Fibroblast of pulmonary artery (primary cell): ENCODE measurements around the gene LRMDA.

Experiments used
- DNase-seq: peaks from one replicate; pipeline ENCODE4 v3.0.0-alpha.2; 2010; ENCODE audit warnings: low read depth
- H3K4me3 ChIP-seq: replicated peaks from 2 replicates; pipeline ENCODE4 v1.5.1; 2011; ENCODE audit warnings: low read depth, mild to moderate bottlenecking, control low read depth, low read length, moderate library complexity
- TF ChIP-seq, protein P1 (sequence below): IDR thresholded peaks from 2 replicates; pipeline ENCODE4 v1.5.1; 2011; ENCODE audit warnings: mild to moderate bottlenecking, control low read depth, low read length, inconsistent platforms; ENCODE audit errors: missing control alignments

The LRMDA gene

DNA sequence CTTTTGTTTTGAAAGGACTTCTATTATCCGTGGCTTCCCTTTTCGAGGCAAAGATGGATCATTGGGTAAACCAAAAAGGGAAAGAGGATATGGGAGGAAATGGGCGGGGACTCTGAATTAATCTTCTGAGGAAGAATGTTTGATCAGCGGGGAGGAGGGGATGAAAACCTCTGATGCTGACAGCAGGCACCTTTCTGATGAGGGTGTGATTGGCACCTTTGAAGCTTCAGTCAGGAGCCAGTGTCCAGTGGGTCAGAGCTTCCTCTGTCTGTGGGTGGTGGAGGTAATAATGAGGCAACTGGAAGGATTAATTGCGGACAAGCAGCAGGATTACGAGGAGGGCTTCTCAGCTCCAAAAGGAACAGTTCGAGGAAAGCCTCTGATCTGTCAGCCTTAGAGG is 877.6 kb downstream of the LRMDA start:
- no peak overlapping the region for H3K4me3 ChIP-seq
- TF ChIP-seq, protein P1, sequence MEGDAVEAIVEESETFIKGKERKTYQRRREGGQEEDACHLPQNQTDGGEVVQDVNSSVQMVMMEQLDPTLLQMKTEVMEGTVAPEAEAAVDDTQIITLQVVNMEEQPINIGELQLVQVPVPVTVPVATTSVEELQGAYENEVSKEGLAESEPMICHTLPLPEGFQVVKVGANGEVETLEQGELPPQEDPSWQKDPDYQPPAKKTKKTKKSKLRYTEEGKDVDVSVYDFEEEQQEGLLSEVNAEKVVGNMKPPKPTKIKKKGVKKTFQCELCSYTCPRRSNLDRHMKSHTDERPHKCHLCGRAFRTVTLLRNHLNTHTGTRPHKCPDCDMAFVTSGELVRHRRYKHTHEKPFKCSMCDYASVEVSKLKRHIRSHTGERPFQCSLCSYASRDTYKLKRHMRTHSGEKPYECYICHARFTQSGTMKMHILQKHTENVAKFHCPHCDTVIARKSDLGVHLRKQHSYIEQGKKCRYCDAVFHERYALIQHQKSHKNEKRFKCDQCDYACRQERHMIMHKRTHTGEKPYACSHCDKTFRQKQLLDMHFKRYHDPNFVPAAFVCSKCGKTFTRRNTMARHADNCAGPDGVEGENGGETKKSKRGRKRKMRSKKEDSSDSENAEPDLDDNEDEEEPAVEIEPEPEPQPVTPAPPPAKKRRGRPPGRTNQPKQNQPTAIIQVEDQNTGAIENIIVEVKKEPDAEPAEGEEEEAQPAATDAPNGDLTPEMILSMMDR = no peak
- DNase-seq = no peak

DNA sequence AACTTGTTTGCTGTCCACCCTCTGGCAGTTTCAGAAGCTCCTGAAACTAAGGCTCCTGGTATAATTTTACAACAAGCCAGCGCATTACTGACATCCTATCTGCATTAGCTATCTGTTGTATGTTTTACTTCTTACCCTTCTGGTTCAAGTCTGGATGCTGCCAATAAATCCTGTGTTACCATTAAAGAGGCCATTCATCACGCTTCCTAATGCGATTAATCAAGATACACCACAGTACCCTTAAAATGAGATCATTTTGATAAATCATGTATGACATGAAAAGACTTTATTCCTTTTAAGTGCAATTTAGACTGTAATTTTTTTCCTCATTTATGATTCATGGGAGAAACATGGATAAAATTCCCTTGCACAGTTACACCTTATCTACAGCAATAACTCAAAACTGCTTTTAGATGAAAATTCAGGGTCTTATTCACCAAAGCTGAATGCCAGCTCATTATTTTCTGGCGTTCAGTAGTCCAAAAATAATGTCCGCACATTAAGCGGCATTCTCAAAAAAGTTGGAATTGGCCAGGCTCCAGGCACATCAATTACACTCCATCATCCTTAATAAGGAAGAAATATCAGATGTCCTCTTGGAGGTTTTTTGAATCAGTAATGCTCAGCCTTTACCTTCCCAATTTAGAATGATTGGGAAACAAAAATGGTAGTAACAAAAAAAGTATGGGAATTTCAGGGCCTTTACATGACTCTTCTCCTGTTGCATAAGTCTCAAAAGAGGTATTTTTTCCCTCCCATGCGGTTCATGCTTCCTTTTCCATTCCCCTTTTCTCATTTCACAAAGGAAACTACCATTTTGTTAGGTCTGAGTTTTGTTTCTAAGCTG is 878.5 kb downstream of the LRMDA start:
- no peak overlapping the region for H3K4me3 ChIP-seq
- DNase-seq = peak; percentile 57
- TF ChIP-seq, protein P1 = no peak

DNA sequence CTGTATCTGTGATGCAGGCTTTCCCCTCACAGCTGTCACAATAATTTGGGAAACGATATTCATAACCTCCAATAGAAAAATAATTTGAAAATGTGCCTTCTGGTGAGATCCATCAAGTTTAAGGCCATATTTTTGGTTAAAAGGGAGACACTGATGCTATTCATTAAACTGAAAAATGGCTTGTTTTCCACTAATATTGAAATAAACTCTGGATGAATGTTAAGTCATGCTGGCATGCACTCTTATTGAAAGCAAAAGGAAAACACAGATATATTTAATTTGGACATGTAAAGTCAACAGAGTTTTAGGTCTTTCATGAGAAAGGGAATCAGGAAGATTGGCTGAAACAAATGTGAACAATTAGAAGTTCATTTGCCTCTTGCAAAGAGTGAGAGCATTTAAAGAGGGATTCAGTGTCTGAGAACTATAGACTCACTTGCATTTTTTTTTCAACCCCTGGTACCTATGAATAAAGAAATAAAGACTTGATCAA is 879.2 kb downstream of the LRMDA start:
- H3K4me3 ChIP-seq = no peak overlapping the region
- TF ChIP-seq, protein P1 = no peak
- no peak for DNase-seq

DNA sequence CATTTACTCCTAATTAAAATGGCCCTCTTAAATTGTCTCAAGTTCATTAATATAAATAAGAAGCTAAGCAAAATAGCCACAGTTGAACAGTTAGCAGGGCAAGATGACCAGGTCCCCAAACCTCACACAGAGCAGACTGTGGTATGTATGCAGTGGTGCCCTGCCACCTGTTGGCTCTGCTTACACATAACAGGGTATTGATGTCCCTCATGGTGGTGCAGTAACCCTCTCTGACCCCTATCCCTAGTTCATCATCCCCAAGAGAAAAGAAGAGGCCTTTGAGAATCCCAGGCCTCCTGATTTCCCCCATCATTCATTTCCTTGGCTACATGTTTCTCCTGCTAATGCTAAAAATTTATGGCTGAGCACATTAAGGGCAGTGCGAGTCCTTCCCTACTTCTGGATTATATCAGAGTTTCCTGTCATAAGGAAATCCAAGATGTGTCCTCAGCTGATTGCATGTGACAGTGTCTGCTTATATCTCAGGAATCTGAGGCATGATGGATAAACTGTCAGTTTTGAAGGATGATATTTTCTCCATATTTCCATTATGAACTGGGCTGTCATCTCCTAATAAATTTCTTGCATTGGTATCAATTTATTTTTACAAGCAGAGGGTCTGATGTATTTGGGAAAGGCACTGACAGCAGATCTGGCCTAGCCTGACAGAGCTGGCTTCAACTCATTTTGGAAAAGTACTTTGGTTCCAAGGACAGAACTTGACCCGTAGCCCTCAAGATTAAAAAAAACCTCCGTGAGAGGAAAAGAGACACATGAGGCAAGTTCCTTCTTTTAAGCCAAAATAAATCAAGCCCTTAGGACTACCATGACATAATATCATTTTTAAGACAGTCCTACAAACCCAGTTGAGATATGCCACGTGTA is 880.6 kb downstream of the LRMDA start:
- no peak overlapping the region for H3K4me3 ChIP-seq
- TF ChIP-seq, protein P1 = peak; percentile 48
- DNase-seq = peak; percentile 39

DNA sequence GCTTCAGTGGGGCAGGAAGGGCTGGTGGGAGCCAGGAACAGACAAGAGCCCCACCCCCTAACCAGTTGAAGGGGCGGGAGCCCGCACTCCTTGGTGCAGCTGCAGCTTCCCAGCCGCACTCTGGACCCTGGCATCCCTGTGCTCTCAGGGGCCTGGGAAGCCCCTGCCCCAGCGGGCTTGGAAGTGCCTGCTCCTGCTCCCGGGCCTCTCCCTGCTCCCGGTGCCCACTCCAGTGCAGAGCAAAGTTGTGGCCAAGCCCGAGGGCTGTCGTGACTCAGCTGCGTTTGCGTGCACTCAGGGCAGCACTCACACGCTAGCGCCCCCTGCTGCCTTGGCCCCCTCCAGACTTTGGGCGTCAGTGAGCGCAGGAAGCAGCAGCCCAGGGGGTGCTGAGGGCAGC is 883.8 kb downstream of the LRMDA start:
- no peak overlapping the region for H3K4me3 ChIP-seq
- no peak for DNase-seq
- TF ChIP-seq, protein P1 = no peak

DNA sequence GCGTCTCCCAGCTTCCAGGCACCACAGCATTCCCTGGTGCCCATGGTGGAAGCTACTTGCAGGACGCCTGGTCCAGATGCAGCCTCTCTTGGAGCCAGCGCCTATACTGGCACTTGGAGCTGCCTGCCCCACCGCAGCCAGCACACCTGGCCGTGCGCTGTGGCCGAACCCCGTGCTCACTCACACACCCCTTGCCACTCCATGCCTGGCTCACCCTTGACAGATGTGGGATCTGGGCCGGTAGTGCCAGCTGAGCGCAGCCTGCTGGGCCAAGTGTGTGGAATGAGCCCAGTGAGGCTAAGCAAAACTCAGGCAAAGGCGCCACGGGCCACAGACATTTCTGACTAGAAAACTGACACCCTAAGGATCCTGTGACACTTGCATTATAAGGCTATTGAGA is 884.8 kb downstream of the LRMDA start:
- TF ChIP-seq, protein P1 = no peak
- DNase-seq = no peak
- no peak overlapping the region for H3K4me3 ChIP-seq
